GM12892 (cell line): ENCODE data around the gene RLBP1.

Experiments
- DNase-seq: peaks from one replicate; pipeline ENCODE4 v3.0.0; 2011; ENCODE audit not compliant: insufficient read length
- FAIRE-seq: peaks from 2 replicates; lab custom pipeline; 2011; peaks lifted over from hg19 to GRCh38; lab: Jason Lieb, UNC
- POLR2A ChIP-seq: IDR thresholded peaks from 2 replicates; pipeline ENCODE4 v1.6.1; 2011; ENCODE audit warnings: low read depth, low read length, control low read depth
- POLR2AphosphoS5 ChIP-seq: IDR thresholded peaks from 2 replicates; pipeline ENCODE4 v1.6.1; 2011; ENCODE audit warnings: low read depth, low read length, control low read depth
- TAF1 ChIP-seq: IDR thresholded peaks from 2 replicates; pipeline ENCODE4 v1.6.1; 2011; ENCODE audit warnings: low read depth, mild to moderate bottlenecking, control low read depth, low read length, borderline replicate concordance

RLBP1 gene

GRCh38 chr15:89203705-89204273 is 17.6 kb downstream of the RLBP1 start:
- no peak for FAIRE-seq
- DNase-seq: no peak
- no peak for TF ChIP-seq POLR2AphosphoS5
- no peak for TF ChIP-seq POLR2A
- TF ChIP-seq TAF1: no peak

DNA sequence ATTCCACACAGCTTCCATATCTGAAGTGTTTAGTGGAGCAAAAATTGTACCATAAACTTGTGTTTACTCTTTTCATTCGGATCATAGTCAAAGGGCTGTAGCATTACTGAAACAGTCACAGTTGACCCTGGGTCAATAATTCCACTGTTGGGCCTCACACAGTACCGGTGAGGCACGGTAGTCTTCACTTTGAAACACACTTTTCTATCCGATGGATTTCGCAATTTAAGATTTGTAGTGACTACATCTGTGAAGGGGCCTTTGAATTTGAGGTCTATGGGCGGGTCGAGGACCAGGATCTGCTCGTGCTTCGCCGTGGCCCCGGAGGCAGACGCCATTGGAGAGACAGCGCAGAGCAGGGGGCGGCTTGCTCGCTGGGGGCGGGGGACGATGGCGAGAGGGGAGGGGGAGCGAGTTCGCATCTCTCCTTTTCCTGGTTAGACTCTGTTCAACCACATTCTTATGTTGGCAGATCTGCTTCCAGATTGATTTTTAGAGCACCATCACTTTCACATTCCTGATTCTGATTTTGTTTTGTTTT is 19.8 kb downstream of the RLBP1 start:
- TF ChIP-seq POLR2AphosphoS5: no peak
- no peak for TF ChIP-seq POLR2A
- no peak for TF ChIP-seq TAF1
- FAIRE-seq: no peak
- DNase-seq: no peak

GRCh38 chr15:89200182-89200581 is 21.2 kb downstream of the RLBP1 start:
- no peak for FAIRE-seq
- no peak for DNase-seq
- no peak for TF ChIP-seq TAF1
- TF ChIP-seq POLR2A: no peak
- TF ChIP-seq POLR2AphosphoS5: no peak

DNA sequence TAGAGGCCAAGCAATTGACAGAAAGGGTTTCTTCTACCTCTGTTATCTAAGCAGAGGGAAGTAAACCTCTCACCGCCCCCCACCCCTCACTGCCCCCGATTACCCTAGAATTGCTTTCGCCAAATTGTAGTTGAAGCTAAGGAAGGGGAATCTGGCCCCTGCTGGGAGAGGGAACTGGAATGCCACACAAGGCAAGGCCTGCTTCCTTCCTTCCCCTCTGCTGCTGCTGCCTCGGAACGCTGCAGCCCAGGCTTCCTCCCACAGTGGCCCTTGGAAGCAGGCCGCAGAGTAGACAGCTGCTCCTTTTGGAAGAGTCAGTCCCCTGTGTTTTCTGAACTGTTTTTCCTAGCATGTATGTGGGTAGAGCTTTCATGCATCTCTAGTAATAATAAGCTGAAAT is 21.6 kb downstream of the RLBP1 start:
- TF ChIP-seq TAF1: no peak
- TF ChIP-seq POLR2A: no peak
- TF ChIP-seq POLR2AphosphoS5: no peak
- no peak for FAIRE-seq
- DNase-seq: no peak

DNA sequence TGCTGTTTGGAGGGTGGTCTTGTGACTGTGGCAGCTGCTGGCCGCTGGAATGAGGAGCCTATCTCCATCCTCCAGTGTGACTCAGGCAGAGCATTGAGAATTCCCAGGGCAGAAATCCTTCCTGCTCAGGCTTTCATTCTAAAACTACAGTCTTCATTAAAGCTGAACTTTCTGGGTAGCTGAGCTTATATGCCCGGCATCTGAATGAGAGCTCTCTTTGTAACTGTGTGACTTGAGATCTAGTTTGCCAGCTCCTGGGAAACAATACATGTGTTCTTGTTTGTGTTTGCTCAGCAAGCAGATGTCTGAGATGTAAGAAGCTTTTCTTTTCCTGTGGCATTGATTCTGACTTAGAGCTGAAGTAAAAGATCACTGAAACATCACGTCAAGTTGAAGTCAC is 22.4 kb downstream of the RLBP1 start:
- no peak for TF ChIP-seq POLR2A
- no peak for TF ChIP-seq POLR2AphosphoS5
- no peak for TF ChIP-seq TAF1
- no peak for FAIRE-seq

GRCh38 chr15:89198196-89198595 is 23.2 kb downstream of the RLBP1 start:
- no peak for FAIRE-seq
- TF ChIP-seq POLR2A (no peak), TAF1 (no peak), POLR2AphosphoS5 (no peak)

More for the DNA sequence above, 22.4 kb downstream of the RLBP1 start:
- no peak for DNase-seq

GRCh38 chr15:89197503-89197971 is 23.8 kb downstream of the RLBP1 start:
- FAIRE-seq (no peak), DNase-seq (no peak)
- TF ChIP-seq POLR2A: no peak
- TF ChIP-seq TAF1: no peak
- TF ChIP-seq POLR2AphosphoS5: no peak

More at GRCh38 chr15:89198196-89198595, 23.2 kb downstream of the RLBP1 start:
- DNase-seq: no peak

DNA sequence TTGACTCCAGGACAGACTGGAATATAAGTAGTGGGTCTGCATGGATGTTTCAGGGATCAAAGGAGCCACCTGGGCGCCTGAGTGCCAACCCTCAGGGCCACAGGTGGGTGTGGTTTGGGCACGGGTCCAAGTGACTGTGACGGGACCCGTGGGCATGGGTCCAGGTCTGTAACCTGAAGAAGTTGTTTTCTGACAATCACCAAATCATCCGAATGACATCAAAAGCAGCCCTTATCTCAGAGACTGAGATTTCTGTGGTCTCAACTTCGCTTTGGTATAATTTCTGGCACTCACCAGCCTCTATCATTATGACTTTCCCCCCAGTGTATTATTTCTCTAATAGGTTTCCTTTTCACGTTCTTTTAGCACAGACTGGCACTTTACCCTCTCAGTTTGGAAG is 24.4 kb downstream of the RLBP1 start:
- FAIRE-seq: no peak
- DNase-seq: no peak
- no peak for TF ChIP-seq POLR2A
- no peak for TF ChIP-seq TAF1
- no peak for TF ChIP-seq POLR2AphosphoS5

- DNase-seq: no peak
- no peak for FAIRE-seq
- TF ChIP-seq POLR2AphosphoS5: no peak
- TF ChIP-seq TAF1: no peak
- TF ChIP-seq POLR2A: no peak
These were observed 25.1 kb downstream of the RLBP1 start for GRCh38 chr15:89196241-89196640.

DNA sequence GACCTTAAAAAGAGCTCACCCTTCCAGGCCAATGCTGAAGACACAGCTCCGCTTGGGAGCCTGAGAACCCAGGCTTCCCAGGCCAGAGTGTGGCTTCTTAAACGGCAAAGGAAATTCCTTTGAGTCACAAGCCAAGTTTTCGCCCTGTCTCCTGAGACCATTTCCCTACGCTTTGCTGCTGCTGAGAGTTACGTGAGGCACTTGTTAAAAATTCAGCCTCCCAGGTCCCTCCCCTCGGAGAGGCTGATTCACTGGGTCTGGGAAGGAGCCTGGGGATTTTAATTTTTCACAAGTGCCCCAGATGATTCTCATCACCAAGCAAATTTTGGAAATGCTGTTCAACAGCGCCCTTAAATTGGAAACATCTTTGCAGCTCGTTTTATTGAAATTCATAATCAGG is 25.5 kb downstream of the RLBP1 start:
- no peak for FAIRE-seq
- TF ChIP-seq TAF1 (no peak), POLR2A (no peak), POLR2AphosphoS5 (no peak)
- DNase-seq: no peak

GRCh38 chr15:89194608-89195007 is 26.8 kb downstream of the RLBP1 start:
- no peak for TF ChIP-seq POLR2A
- TF ChIP-seq POLR2AphosphoS5: no peak
- TF ChIP-seq TAF1: no peak
- no peak for FAIRE-seq
- no peak for DNase-seq

GRCh38 chr15:89192766-89193165 is 28.6 kb downstream of the RLBP1 start:
- TF ChIP-seq TAF1 (no peak), POLR2A (no peak)

More at GRCh38 chr15:89192766-89193165, 28.6 kb downstream of the RLBP1 start:
- FAIRE-seq (no peak), DNase-seq (no peak)
